Heart left ventricle (tissue), 16 donors: ENCODE measurements around the gene SESN1. TPM values are rescaled to one million over a fixed set of nuclear protein-coding genes. Genes with fewer than 3 reads are reported as not detected.

Experiments
- ATAC-seq, 4 donors: fragments of 200-7000 bp; cut with Tn5 transposase; one replicate each; pipeline ENCODE4 v1.9.1; 2020 to 2022; ENCODE audit warnings: moderate library complexity in 4 of 4, mild to moderate bottlenecking in 3 of 4, moderate number of reproducible peaks in 1 of 4
- DNase-seq, 5 donors: peaks; one replicate each; pipeline ENCODE4 v3.0.0-alpha.2; 2020
- H3K27ac ChIP-seq, 12 donors: fragments of 200-600 bp; sonication (generic) in 4 of 12; one replicate each; pipeline versions ENCODE4 v1.5.0 to v1.8.0; 2016 to 2022; ENCODE audit warnings: mild to moderate bottlenecking in 2 of 12
- H3K27me3 ChIP-seq, 9 donors: fragments of 200-600 bp; sonication (generic) in 2 of 9; one replicate each; pipeline versions ENCODE4 v1.5.1 to v1.8.0; 2016 to 2022; ENCODE audit warnings: mild to moderate bottlenecking in 3 of 9
- H3K36me3 ChIP-seq, 9 donors: fragments of 200-600 bp; sonication (generic) in 2 of 9; one replicate each; pipeline versions ENCODE4 v1.5.0 to v1.8.0; 2018 to 2022; ENCODE audit warnings: mild to moderate bottlenecking in 2 of 9
- H3K4me1 ChIP-seq, 12 donors: fragments of 200-600 bp; sonication (generic) in 4 of 12; one replicate each; pipeline versions ENCODE4 v1.5.0 to v1.8.0; 2016 to 2022; ENCODE audit warnings: mild to moderate bottlenecking in 3 of 12
- H3K4me3 ChIP-seq, 12 donors: fragments of 200-600 bp; sonication (generic) in 4 of 12; one replicate each; pipeline versions ENCODE4 v1.5.0 to v1.8.0; 2017 to 2022; ENCODE audit warnings: mild to moderate bottlenecking in 9 of 12, moderate library complexity in 4 of 12
- H3K9me3 ChIP-seq, 12 donors: fragments of 200-600 bp; sonication (generic) in 4 of 12; one replicate each; pipeline versions ENCODE4 v1.5.0 to v1.8.0; 2016 to 2022; ENCODE audit warnings: mild to moderate bottlenecking in 1 of 12
- CTCF ChIP-seq, 12 donors: fragments of 200-600 bp; sonication (generic) in 4 of 12; IDR thresholded peaks; one replicate each; pipeline versions ENCODE4 v1.5.0 to v1.8.0; 2018 to 2022; ENCODE audit warnings: antibody characterized with exemption in 12 of 12, mild to moderate bottlenecking in 5 of 12
- POLR2A ChIP-seq, 2 donors: fragments of 450-650 bp; IDR thresholded peaks; one replicate each; pipeline ENCODE4 v1.6.1; 2017; ENCODE audit warnings: antibody characterized with exemption in 2 of 2, mild to moderate bottlenecking in 2 of 2, moderate library complexity in 2 of 2
- WGBS, 4 donors: extraction: QIAGEN DNeasy Blood & Tissue Kit in 2 of 4; methylation state at CpG; one replicate each; pipeline versions ENCODE4 v1.1.5 to v1.1.7; 2013 to 2018; 5-methylcytosine and 5-hydroxymethylcytosine counted together
- intact Hi-C, 10 donors: fragments of 100-400 bp; cut with DNase I; formaldehyde crosslinking; loops; one replicate each; pipeline versions ENCODE4 v1.11.1 to v1.14.2; 2022
- polyA plus RNA-seq, 2 donors: library from polyadenylated mRNA; stranded (reverse); fragments of 200-250 nt; gene quantifications; one replicate each; pipeline ENCODE4 v1.2.3, GENCODE V29; 2013
- total RNA-seq, 9 donors: library from RNA; depleted of rRNA in 2 of 9; stranded (reverse); fragments of >200 nt in 2 of 9; fragmentation: NEBNext Ultra II Directional in 3 of 9; extraction: Animal tissue kit (Norgen Biotek cat#: 25700) in 3 of 9; gene quantifications; one replicate each; pipeline versions ENCODE4 v1.1.0 to v1.2.4, GENCODE V29; 2016 to 2023
- donor health status: ischemic (EF 13 %, LVEDD 7.1; RV severe dilation, severe dysfunction).
- donor health status: healthy with polysubstance abuse.
- donor health status: DM: no; HTN: yes; CAD: no.
- donor health status: DM: no; HTN: no; CAD: no.
- donor health status: ischemic (EF 25% LVEDD 6.9; RV normal size, moderate dysfunction).
- donor health status: ischemic (EF 25% LVEDD 5.7; RV mildly dilated, moderate dysfunction).
- donor health status: healthy.
- donor health status: DM: yes; HTN: yes; CAD: no.
- donor health status: ischemic (EF 35%, LVEDD 5.7; RV mildly dilated, moderate dysfunction).
- donor health status: nonischemic (EF 11% LVEDD 7.7; RV severe dilation, severe dysfunction).
- donor health status: DM: yes; HTN: yes; CAD: no.
- donor health status: PGD.
- donor health status: ischemic (EF 29% LVEDD 5.4; RV normal size, mild dysfunction).
- donor health status: nonischemic (EF 23%, LVEDD 6.1; RV moderate dilation, normal function).

SESN1 gene
- total and polyA plus RNA-seq, 11 donors, result 22.5 to 63.2 (median 34.6) TPM

DNA sequence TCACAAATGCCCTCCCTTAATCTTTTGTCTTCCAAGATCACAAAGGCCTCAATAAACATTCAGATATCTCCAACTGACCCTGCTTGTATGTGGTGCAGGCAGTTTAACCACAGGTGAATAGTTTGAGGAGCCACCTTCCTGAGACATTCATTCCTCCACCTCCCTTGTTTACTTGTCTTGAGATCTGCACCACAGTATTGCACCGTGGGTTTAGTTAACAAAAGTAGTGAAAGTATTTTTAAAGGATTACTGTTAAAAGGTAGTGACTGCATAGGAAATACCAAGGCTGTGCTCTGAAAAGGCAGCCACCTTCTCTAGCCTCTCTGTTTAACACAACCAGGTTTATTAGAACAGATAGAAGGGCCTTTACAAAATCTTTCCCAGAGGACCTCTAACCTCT lies 46.5 kb downstream of the SESN1 start:
- Histone ChIP-seq H3K4me1 (peaks cover 0 to 50% (median 24%) of the 10 kb centered on the region in 12 donors), H3K36me3 (no peaks in the 10 kb centered on the region), H3K4me3 (no peak overlapping the region), H3K27ac (peak overlapping the region; percentile 19 to 71 (median 48)), H3K27me3 (no peaks in the 10 kb centered on the region), H3K9me3 (no peaks in the 10 kb centered on the region)
- ATAC-seq (peak in 1 of 4 donors; percentile 46), DNase-seq (no peak)
- intact Hi-C loops, result no loop called here
- 34 to 58% (median 50%) methylated on average over 1 of the region's 1 CpG for WGBS, 4 donors
- TF ChIP-seq POLR2A (IDR thresholded peaks at IDR 0.05), result no peak
- no peak for TF ChIP-seq CTCF (IDR thresholded peaks at IDR 0.05)

GRCh38 chr6:109045493-109045892 lies 49.2 kb downstream of the SESN1 start:
- no peaks in the 10 kb centered on the region for H3K36me3 ChIP-seq
- intact Hi-C loops, result no loop called here
- ATAC-seq (peak in 2 of 4 donors; percentile 26 to 36), DNase-seq (no peak)
- H3K27ac ChIP-seq, result no peak overlapping the region
- H3K27me3 ChIP-seq, result no peaks in the 10 kb centered on the region
- 86 to 100% (median 92%) methylated on average over 1 of the region's 1 CpG for WGBS, 4 donors
- H3K4me1 ChIP-seq, result peaks cover 0 to 31% (median 6%) of the 10 kb centered on the region in 12 donors
- TF ChIP-seq CTCF (IDR thresholded peaks at IDR 0.05), result no peak
- no peak for TF ChIP-seq POLR2A (IDR thresholded peaks at IDR 0.05)
- H3K9me3 ChIP-seq, result no peaks in the 10 kb centered on the region
- no peak overlapping the region for H3K4me3 ChIP-seq

GRCh38 chr6:109039795-109040194 lies 54.9 kb downstream of the SESN1 start:
- 25 to 44% (median 38%) methylated on average over 2 of the region's 2 CpGs for WGBS, 4 donors

GRCh38 chr6:109038837-109039398 lies 55.7 kb downstream of the SESN1 start:
- no peak for TF ChIP-seq POLR2A (IDR thresholded peaks at IDR 0.05)
- TF ChIP-seq CTCF (IDR thresholded peaks at IDR 0.05), result no peak

More at GRCh38 chr6:109039795-109040194, 54.9 kb downstream of the SESN1 start:
- no peak for DNase-seq
- Histone ChIP-seq H3K27ac (no peak overlapping the region), H3K9me3 (no peaks in the 10 kb centered on the region), H3K27me3 (no peaks in the 10 kb centered on the region), H3K4me1 (peaks cover 0 to 44% (median 12%) of the 10 kb centered on the region in 12 donors), H3K36me3 (no peaks in the 10 kb centered on the region), H3K4me3 (no peak overlapping the region)
- TF ChIP-seq CTCF (IDR thresholded peaks at IDR 0.05), result no peak
- TF ChIP-seq POLR2A (IDR thresholded peaks at IDR 0.05), result no peak
- intact Hi-C loops, result no loop called here
- no peak for ATAC-seq

More at GRCh38 chr6:109038837-109039398, 55.7 kb downstream of the SESN1 start:
- no peaks in the 10 kb centered on the region for H3K27me3 ChIP-seq
- no peaks in the 10 kb centered on the region for H3K36me3 ChIP-seq
- ATAC-seq (no peak), DNase-seq (no peak)
- H3K4me1 ChIP-seq, result peaks cover 0 to 50% (median 16%) of the 10 kb centered on the region in 12 donors
- no peak overlapping the region for H3K27ac ChIP-seq
- no peak overlapping the region for H3K4me3 ChIP-seq
- H3K9me3 ChIP-seq, result no peaks in the 10 kb centered on the region
- intact Hi-C loops, result no loop called here
